ENCODE measurements around the gene PLK2. TPM values are rescaled to one million over a fixed set of nuclear protein-coding genes. Genes with fewer than 3 reads are reported as not detected.

Gene PLK2
- 10 to 100 TPM; 18.3 to 30.0 (median 22.0) TPM for total RNA-seq
- total RNA-seq (2013): 28.1 TPM

DNA sequence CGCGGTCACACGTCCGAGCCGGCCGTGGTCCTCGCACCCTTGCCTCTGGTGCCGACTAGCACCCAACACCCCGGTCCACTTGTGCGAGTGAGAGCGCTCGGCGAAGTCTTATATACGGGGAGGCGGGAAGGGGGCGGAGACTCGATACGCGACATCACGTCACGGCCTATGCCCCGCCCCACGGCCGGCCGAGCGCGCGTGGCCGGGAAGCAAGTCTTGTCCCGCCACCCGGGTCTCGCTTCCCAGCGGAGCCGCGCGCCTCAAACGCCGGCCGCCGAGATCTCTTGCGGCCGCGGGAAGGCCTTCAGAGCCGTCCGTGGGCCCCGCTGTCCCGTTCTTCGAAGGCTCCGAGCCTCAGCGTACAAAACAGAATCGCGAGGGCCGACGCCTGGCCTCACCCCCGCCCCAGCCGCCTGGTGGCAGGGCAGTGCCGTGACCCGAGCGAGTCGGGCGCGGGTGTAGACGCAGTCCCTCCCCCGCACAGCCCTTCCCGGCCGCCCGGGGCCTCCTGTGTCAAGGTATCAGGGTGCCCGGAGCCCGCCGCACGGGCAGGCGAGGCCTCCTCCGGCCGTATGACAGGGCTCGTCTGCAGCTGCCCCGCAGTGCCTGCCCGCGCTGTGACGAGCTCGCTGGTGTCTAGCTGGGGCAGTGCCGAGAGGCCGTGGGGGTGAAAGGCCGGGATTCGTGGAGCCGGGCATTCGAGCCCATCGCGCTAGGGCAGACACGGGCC, at the start of gene PLK2:
Gene PLK2, minus strand, starts transcription at position 85 of the 730 bp plus-strand sequence. CDS start 127 bp downstream, outside the sequence.
- peak within 1 kb of the TSS; percentile 84 to 90 for H3K27ac Mint-ChIP-seq
- H3K27me3 Mint-ChIP-seq (ENCODE audit: low read depth in 2 of 2): peaks cover 6 to 22% of the 10 kb centered on the region in 2 donors
- Histone ChIP-seq H3K27ac (ENCODE audit: low read length) (peak within 1 kb of the TSS; percentile 95), H3K27me3 (ENCODE audit: control insufficient read depth, insufficient read depth, low read length) (peaks cover 13% of the 10 kb centered on the region), H3K4me3 (ENCODE audit: low read length) (peak within 1 kb of the TSS; percentile 94), H3K36me3 (ENCODE audit: control insufficient read depth, insufficient read depth, low read length) (no peaks in the 10 kb centered on the region), H3K9me3 (ENCODE audit: control insufficient read depth, insufficient read depth, low read length) (no peaks in the 10 kb centered on the region), H3K4me1 (ENCODE audit: control insufficient read depth, insufficient read depth, low read length) (peaks cover 18% of the 10 kb centered on the region)
- H3K4me3 Mint-ChIP-seq: peak within 1 kb of the TSS; percentile 91
- H3K4me1 Mint-ChIP-seq: peaks cover 15 to 16% of the 10 kb centered on the region in 2 donors
- DNase-seq (peak; percentile 94 to 95), ATAC-seq (peak; percentile 79 to 91 (median 82))
- H3K9me3 Mint-ChIP-seq: no peaks in the 10 kb centered on the region
- H3K36me3 Mint-ChIP-seq: peaks cover under 1% of the 10 kb centered on the region
- under 1% methylated on average over 89 of the region's 89 CpGs for WGBS (ENCODE audit: insufficient coverage)
- TF ChIP-seq, protein P1, sequence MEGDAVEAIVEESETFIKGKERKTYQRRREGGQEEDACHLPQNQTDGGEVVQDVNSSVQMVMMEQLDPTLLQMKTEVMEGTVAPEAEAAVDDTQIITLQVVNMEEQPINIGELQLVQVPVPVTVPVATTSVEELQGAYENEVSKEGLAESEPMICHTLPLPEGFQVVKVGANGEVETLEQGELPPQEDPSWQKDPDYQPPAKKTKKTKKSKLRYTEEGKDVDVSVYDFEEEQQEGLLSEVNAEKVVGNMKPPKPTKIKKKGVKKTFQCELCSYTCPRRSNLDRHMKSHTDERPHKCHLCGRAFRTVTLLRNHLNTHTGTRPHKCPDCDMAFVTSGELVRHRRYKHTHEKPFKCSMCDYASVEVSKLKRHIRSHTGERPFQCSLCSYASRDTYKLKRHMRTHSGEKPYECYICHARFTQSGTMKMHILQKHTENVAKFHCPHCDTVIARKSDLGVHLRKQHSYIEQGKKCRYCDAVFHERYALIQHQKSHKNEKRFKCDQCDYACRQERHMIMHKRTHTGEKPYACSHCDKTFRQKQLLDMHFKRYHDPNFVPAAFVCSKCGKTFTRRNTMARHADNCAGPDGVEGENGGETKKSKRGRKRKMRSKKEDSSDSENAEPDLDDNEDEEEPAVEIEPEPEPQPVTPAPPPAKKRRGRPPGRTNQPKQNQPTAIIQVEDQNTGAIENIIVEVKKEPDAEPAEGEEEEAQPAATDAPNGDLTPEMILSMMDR (IDR thresholded peaks at IDR 0.05): no peak
- intact Hi-C loops (cut with micrococcal nuclease): loop anchor here (1.0 to 5.0 kb wide), 4 partner anchors 573 to 1553 kb away; partner anchors contain the start of gene SETD9

DNA sequence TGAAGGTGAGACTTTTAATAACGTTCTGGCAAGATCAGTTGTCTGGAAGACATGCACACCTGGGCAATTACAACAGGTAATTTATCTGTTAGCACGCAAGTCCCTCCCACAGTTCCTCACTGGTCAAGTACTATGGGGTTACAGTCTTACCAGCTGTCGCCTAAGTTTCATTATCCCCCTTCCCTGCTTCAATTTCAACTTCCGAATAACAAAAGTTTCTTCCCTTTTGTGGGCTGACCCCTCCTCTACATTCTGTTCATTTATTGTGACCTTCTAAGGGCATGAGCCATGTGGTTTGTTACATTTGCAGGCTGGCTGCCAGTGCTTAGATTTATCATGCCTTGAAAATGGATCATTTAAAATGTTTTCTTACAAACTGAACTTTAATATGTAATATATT, 47.8 kb upstream of the PLK2 start:
- WGBS (ENCODE audit: insufficient coverage): 81% methylated on average over 4 of the region's 4 CpGs
- TF ChIP-seq, protein P1 (IDR thresholded peaks at IDR 0.05): no peak
- H3K4me3 Mint-ChIP-seq: no peak overlapping the region
- no peaks in the 10 kb centered on the region for H3K36me3 Mint-ChIP-seq
- DNase-seq (no peak), ATAC-seq (no peak)
- H3K27me3 ChIP-seq (ENCODE audit: control insufficient read depth, insufficient read depth, low read length): no peaks in the 10 kb centered on the region
- H3K9me3 Mint-ChIP-seq: peaks cover 3 to 6% of the 10 kb centered on the region in 2 donors
- H3K27ac Mint-ChIP-seq: no peak overlapping the region
- intact Hi-C loops (cut with micrococcal nuclease): no loop called here
- no peaks in the 10 kb centered on the region for H3K9me3 ChIP-seq (ENCODE audit: control insufficient read depth, insufficient read depth, low read length)
- no peaks in the 10 kb centered on the region for H3K4me1 Mint-ChIP-seq
- H3K4me3 ChIP-seq (ENCODE audit: low read length): no peak overlapping the region
- H3K27ac ChIP-seq (ENCODE audit: low read length): no peak overlapping the region
- H3K36me3 ChIP-seq (ENCODE audit: control insufficient read depth, insufficient read depth, low read length): no peaks in the 10 kb centered on the region
- peaks cover 0 to 3% of the 10 kb centered on the region in 2 donors for H3K27me3 Mint-ChIP-seq (ENCODE audit: low read depth in 2 of 2)
- H3K4me1 ChIP-seq (ENCODE audit: control insufficient read depth, insufficient read depth, low read length): peaks cover 6% of the 10 kb centered on the region

DNA sequence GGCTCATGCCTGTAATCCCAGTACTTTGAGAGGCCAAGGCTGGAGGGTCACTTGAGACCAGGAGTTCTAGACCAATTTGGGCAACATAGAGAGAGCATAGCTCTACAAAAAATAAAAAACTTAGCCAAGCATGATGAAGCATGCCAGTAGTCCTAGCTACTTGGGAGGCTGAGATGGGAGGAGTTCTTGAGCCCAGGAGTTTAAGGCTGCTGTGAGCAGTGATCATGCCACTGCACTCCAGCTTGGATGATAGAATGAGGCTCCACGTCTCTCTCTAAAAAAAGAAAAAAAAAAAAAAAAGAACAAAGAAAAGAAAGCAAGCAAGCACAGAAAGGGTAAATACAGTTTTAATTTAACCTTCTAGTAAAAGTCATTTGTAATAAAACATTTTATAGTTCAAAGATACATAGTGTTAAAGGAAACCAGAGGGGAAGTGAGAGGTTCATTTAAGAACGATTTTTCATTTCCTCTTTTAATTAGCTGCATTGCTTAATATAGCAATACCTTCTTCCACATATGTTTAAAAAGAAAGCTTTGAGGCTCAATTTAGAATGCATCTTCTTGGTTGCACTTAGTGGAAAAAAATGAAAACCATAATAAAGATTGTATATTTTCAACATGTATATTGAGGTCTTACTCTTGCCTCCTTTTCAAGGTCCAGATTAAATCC, 46.2 kb upstream of the PLK2 start:
- Mint-ChIP-seq H3K9me3 (peaks cover 3 to 5% of the 10 kb centered on the region in 2 donors), H3K27me3 (ENCODE audit: low read depth in 2 of 2) (peaks cover 0 to 3% of the 10 kb centered on the region in 2 donors), H3K4me1 (no peaks in the 10 kb centered on the region), H3K4me3 (no peak overlapping the region), H3K27ac (no peak overlapping the region), H3K36me3 (no peaks in the 10 kb centered on the region)
- Histone ChIP-seq H3K36me3 (ENCODE audit: control insufficient read depth, insufficient read depth, low read length) (no peaks in the 10 kb centered on the region), H3K9me3 (ENCODE audit: control insufficient read depth, insufficient read depth, low read length) (no peaks in the 10 kb centered on the region), H3K27me3 (ENCODE audit: control insufficient read depth, insufficient read depth, low read length) (no peaks in the 10 kb centered on the region), H3K4me3 (ENCODE audit: low read length) (no peak overlapping the region), H3K4me1 (ENCODE audit: control insufficient read depth, insufficient read depth, low read length) (peaks cover 6% of the 10 kb centered on the region), H3K27ac (ENCODE audit: low read length) (no peak overlapping the region)
- intact Hi-C loops (cut with micrococcal nuclease): no loop called here
- no peak for DNase-seq
- WGBS (ENCODE audit: insufficient coverage): 40% methylated on average over 1 of the region's 2 CpGs
- TF ChIP-seq, protein P1 (IDR thresholded peaks at IDR 0.05): no peak
- ATAC-seq: no peak

All from natural killer cell (primary cell).